Subcutaneous abdominal adipose tissue (tissue), 5 donors: ENCODE results near the gene GPR161.

ENCODE experiments used
- H3K27ac ChIP-seq: one replicate; pipeline ENCODE4 v1.7.0; 2013; ENCODE audit warnings: low read depth, mild to moderate bottlenecking, inconsistent platforms, low read length, moderate library complexity
- H3K27me3 ChIP-seq, 5 donors: one replicate each; pipeline ENCODE4 v1.7.0; 2013; ENCODE audit warnings: low read length in 5 of 5, inconsistent platforms in 1 of 5; ENCODE audit not compliant: control insufficient read depth in 5 of 5, insufficient read depth in 4 of 5
- H3K36me3 ChIP-seq, 5 donors: one replicate each; pipeline ENCODE4 v1.7.0; 2013; ENCODE audit warnings: low read length in 5 of 5; ENCODE audit not compliant: control insufficient read depth in 5 of 5, insufficient read depth in 5 of 5
- H3K4me1 ChIP-seq, 5 donors: one replicate each; pipeline ENCODE4 v1.7.0; 2013; ENCODE audit warnings: low read length in 5 of 5, mild to moderate bottlenecking in 3 of 5, moderate library complexity in 1 of 5; ENCODE audit not compliant: control insufficient read depth in 5 of 5, insufficient read depth in 5 of 5
- H3K4me3 ChIP-seq, 5 donors: one replicate each; pipeline ENCODE4 v1.7.0; 2013; ENCODE audit warnings: low read length in 5 of 5, low read depth in 1 of 5
- H3K9ac ChIP-seq, 5 donors: one replicate each; pipeline ENCODE4 v1.7.0; 2013; ENCODE audit warnings: low read length in 5 of 5, mild to moderate bottlenecking in 4 of 5, moderate library complexity in 3 of 5
- H3K9me3 ChIP-seq, 5 donors: one replicate each; pipeline ENCODE4 v1.7.0; 2013; ENCODE audit warnings: low read length in 5 of 5; ENCODE audit not compliant: control insufficient read depth in 5 of 5
- donor health status: healthy.
- donor health status: healthy.
- donor health status: healthy.
- donor health status: healthy.
- donor health status: healthy.

Gene GPR161

GRCh38 chr1:168135116-168135920, 1.4 kb downstream of the GPR161 start:
- H3K4me3 ChIP-seq, result peak overlapping the region; percentile 55 to 72 (median 69)
- no peak overlapping the region for H3K27ac ChIP-seq
- H3K36me3 ChIP-seq, result no peaks in the 10 kb centered on the region
- H3K27me3 ChIP-seq, result peaks cover 0 to 22% (median 17%) of the 10 kb centered on the region in 5 donors
- no peaks in the 10 kb centered on the region for H3K9me3 ChIP-seq
- H3K9ac ChIP-seq, result peak overlapping the region in 3 of 5 donors; percentile 49 to 74 (median 52)
- peaks cover 0 to 27% (median 20%) of the 10 kb centered on the region in 5 donors for H3K4me1 ChIP-seq

GRCh38 chr1:168134642-168135041, 2.1 kb downstream of the GPR161 start:
- Histone ChIP-seq H3K36me3 (no peaks in the 10 kb centered on the region), H3K9ac (no peak overlapping the region), H3K9me3 (no peaks in the 10 kb centered on the region), H3K4me1 (peaks cover 0 to 27% (median 20%) of the 10 kb centered on the region in 5 donors), H3K27me3 (peaks cover 0 to 22% (median 20%) of the 10 kb centered on the region in 5 donors), H3K27ac (no peak overlapping the region), H3K4me3 (peak overlapping the region in 1 of 5 donors; percentile 55)

- Histone ChIP-seq H3K4me1 (peaks cover 0 to 27% (median 20%) of the 10 kb centered on the region in 5 donors), H3K27me3 (peaks cover 0 to 22% (median 20%) of the 10 kb centered on the region in 5 donors), H3K36me3 (no peaks in the 10 kb centered on the region), H3K9ac (no peak overlapping the region), H3K27ac (no peak overlapping the region), H3K4me3 (no peak overlapping the region), H3K9me3 (no peaks in the 10 kb centered on the region)
These were observed 2.6 kb downstream of the GPR161 start for GRCh38 chr1:168134132-168134531.

GRCh38 chr1:168129933-168130332, 6.8 kb downstream of the GPR161 start:
- peaks cover 0 to 3% (median 0%) of the 10 kb centered on the region in 5 donors for H3K4me1 ChIP-seq
- no peak overlapping the region for H3K9ac ChIP-seq
- no peaks in the 10 kb centered on the region for H3K36me3 ChIP-seq
- H3K27ac ChIP-seq, result no peak overlapping the region
- no peaks in the 10 kb centered on the region for H3K9me3 ChIP-seq
- peaks cover 0 to 12% (median 9%) of the 10 kb centered on the region in 5 donors for H3K27me3 ChIP-seq
- no peak overlapping the region for H3K4me3 ChIP-seq

- Histone ChIP-seq H3K27me3 (peaks cover 0 to 7% (median 6%) of the 10 kb centered on the region in 5 donors), H3K9me3 (no peaks in the 10 kb centered on the region), H3K4me1 (no peaks in the 10 kb centered on the region), H3K4me3 (no peak overlapping the region), H3K27ac (no peak overlapping the region), H3K36me3 (no peaks in the 10 kb centered on the region), H3K9ac (no peak overlapping the region)
These were observed 9.2 kb downstream of the GPR161 start for GRCh38 chr1:168127503-168127902.

- H3K27me3 ChIP-seq, result peaks cover 0 to 7% (median 0%) of the 10 kb centered on the region in 5 donors
- no peak overlapping the region for H3K9ac ChIP-seq
- H3K4me1 ChIP-seq, result peaks cover 7 to 14% (median 12%) of the 10 kb centered on the region in 5 donors
- no peak overlapping the region for H3K4me3 ChIP-seq
- no peaks in the 10 kb centered on the region for H3K36me3 ChIP-seq
- H3K9me3 ChIP-seq, result no peaks in the 10 kb centered on the region
- no peak overlapping the region for H3K27ac ChIP-seq
These were observed 11.7 kb downstream of the GPR161 start for GRCh38 chr1:168125051-168125450.

GRCh38 chr1:168121401-168122011, 15.2 kb downstream of the GPR161 start:
- Histone ChIP-seq H3K27ac (peak overlapping the region; percentile 38), H3K4me3 (no peak overlapping the region), H3K36me3 (peaks cover 0 to 3% (median 0%) of the 10 kb centered on the region in 5 donors), H3K9ac (peak overlapping the region in 1 of 5 donors; percentile 15), H3K27me3 (peaks cover 0 to 9% (median 0%) of the 10 kb centered on the region in 5 donors), H3K4me1 (peaks cover 7 to 14% (median 12%) of the 10 kb centered on the region in 5 donors), H3K9me3 (no peaks in the 10 kb centered on the region)

- no peaks in the 10 kb centered on the region for H3K9me3 ChIP-seq
- no peak overlapping the region for H3K9ac ChIP-seq
- H3K36me3 ChIP-seq, result peaks cover 0 to 3% (median 0%) of the 10 kb centered on the region in 5 donors
- H3K4me3 ChIP-seq, result no peak overlapping the region
- H3K27me3 ChIP-seq, result peaks cover 0 to 9% (median 0%) of the 10 kb centered on the region in 5 donors
- H3K4me1 ChIP-seq, result peaks cover 7 to 14% (median 12%) of the 10 kb centered on the region in 5 donors
- no peak overlapping the region for H3K27ac ChIP-seq
These were observed 17.0 kb downstream of the GPR161 start for GRCh38 chr1:168119750-168120149.

- H3K27ac ChIP-seq, result no peak overlapping the region
- no peak overlapping the region for H3K9ac ChIP-seq
- H3K4me1 ChIP-seq, result peaks cover 2 to 7% (median 4%) of the 10 kb centered on the region in 5 donors
- H3K27me3 ChIP-seq, result peaks cover 0 to 6% (median 0%) of the 10 kb centered on the region in 5 donors
- peaks cover 0 to 3% (median 0%) of the 10 kb centered on the region in 5 donors for H3K36me3 ChIP-seq
- no peaks in the 10 kb centered on the region for H3K9me3 ChIP-seq
- no peak overlapping the region for H3K4me3 ChIP-seq
These were observed 20.4 kb downstream of the GPR161 start for GRCh38 chr1:168116327-168116799.

- no peak overlapping the region for H3K9ac ChIP-seq
- H3K4me1 ChIP-seq, result no peaks in the 10 kb centered on the region
- no peaks in the 10 kb centered on the region for H3K9me3 ChIP-seq
- H3K27ac ChIP-seq, result no peak overlapping the region
- H3K27me3 ChIP-seq, result peaks cover 0 to 6% (median 0%) of the 10 kb centered on the region in 5 donors
- H3K4me3 ChIP-seq, result no peak overlapping the region
- peaks cover 0 to 3% (median 0%) of the 10 kb centered on the region in 5 donors for H3K36me3 ChIP-seq
These were observed 21.9 kb downstream of the GPR161 start for GRCh38 chr1:168114845-168115244.
